Glomerular endothelial cell (primary cell): Measurements from ENCODE around the gene LANCL2. TPM values are rescaled to one million over a fixed set of nuclear protein-coding genes. Genes with fewer than 3 reads are reported as not detected.

Source experiments
- DNase-seq: peaks from one replicate; pipeline ENCODE4 v3.0.0-alpha.2; 2011; ENCODE audit warnings: low read depth, low spot score; ENCODE audit errors: extremely low read depth
- total RNA-seq: library from RNA; depleted of rRNA; stranded (reverse); fragments of >200 nt; gene quantifications from 2 replicates; pipeline ENCODE4 v1.2.3, GENCODE V29; 2015

LANCL2 gene
- total RNA-seq, 1 donor from 2014 or later: 12.9 TPM

DNA sequence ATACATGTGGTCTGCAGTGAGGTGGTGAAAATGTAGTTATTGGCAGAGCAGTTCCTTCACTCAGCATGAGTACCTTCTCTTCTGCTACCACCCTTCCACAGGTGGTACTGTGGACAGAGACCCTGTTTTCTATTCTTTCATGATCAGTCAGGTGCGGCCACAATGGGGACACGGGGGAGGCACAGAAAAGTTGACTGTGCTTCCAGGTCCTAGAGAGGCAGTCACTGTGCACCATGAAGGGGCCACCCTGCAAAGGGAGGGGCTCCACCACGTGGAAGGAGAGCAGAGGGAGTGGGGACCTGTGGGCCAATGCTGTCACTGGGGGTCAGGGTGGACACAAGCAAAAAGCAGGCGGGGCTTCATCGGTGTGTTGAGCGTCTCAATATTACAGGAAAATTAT, 3.6 kb upstream of the LANCL2 start:
- no peak for DNase-seq

DNA sequence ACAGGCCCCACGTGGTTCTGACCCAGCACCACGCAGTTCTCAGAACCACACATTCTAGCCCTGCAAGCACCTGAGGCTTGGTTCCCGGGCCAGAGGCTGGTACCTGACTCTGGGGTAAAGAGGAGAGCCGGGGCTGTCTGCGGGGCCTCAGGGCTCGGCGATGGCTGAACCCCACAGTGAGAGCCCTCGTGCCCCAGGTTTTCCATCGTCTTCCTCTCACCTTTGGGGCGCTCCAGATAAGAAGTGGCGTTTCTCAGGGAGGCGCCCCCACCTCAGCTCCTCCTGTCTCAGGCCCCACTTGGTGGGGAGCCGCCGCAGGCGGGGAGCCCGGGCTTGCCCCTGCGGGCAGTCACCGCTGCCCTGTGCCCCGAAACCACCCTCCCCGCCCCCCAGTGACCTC, 2.2 kb upstream of the LANCL2 start:
- DNase-seq: no peak

DNA sequence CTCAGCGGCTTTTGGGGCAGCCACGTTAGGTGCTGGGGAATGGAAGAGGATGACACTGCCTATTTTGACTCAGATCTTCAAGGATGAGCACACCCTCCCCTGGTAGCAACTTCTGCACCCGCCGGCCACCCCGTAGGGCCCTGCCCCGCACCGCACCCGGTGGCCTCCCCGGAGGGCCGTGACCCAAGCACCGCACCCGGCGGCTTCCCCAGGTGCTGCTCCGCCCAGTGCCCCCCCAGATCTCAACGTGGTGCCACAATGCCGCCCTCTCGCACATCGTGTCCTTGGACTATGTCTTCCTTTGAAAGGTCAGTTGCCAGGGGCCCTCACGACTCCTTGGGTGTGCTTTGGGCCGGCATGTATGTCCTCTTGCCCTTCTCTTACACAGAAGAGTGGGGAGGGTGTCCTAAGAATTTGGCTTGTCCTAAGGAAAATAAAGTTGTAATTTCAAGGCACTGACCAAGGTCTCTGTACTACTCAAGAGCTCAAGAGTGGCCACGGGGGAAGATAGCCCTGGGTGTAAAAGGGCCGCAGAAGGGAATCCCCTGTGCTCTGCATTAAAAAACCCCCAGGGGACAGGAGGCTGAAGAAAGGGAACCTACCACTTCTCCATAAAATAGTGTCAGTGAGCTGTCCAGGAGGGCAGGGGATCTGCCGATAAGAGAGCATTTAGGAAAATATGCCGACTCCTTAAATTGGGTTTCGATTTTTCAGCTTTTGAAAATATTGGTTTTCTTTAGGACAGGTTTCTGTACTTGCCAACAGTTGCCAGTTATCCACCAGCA, 1.6 kb upstream of the LANCL2 start:
- DNase-seq: no peak

DNA sequence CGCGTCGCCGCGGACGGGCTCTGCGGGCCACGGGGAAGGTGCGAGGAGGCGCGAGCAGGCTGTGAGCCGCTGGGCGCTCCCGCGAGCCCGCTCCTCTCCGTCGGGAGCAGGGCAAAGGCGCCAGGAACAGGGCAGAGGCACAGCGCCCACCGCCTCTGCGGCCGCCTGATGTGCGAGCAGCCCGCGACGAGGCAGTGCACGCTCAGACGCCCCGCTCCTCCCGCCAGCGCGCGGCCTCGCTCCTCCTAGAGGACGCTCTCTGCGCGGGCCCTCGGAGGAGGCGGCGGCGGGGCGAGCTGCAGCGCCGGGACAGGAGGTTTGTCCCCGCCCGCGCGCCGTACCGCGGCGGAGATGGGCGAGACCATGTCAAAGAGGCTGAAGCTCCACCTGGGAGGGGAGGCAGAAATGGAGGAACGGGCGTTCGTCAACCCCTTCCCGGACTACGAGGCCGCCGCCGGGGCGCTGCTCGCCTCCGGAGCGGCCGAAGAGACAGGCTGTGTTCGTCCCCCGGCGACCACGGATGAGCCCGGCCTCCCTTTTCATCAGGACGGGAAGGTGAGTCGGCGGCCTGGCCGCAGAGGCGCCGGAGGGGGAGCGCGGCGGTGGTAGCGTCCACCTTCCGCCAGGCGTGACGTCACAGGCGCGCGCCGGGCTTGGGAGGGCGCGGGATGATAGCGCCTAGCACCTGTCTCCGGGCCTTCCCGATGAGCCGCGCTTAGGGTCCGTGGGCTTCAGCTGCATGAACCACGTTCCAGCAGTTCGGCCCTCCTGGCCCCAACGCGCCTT, 731 bp downstream of the LANCL2 start:
- peak; percentile 58 for DNase-seq

DNA sequence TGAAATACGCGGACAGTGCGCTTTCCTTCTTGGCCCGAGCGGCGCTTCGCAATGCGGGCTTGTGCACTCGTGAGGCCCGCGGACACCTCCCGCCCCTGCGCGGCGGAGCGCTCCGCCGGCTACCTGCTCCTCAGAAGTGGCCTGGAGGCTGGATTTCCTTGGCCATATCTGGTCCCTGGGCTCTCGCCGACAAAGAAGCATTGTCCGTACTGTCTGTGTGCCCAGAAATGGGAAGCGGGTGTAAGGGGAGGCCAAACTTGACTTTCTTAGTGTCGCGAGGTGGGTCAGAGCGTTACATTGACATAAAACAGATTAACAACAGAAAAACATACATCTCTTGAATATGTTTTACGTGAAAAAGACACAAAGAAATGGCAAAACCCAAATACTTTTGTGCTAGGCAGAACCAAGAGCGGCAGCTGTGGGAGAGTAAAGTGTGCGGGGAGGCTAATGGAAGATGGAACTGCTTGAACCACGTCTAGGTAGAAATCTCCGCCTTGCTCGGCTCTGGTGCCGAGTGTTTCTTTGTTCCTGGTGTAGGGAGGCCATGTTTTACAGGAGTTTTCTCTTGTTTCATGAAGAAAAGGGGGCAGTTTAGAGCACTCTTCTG, 1.4 kb downstream of the LANCL2 start:
- no peak for DNase-seq

DNA sequence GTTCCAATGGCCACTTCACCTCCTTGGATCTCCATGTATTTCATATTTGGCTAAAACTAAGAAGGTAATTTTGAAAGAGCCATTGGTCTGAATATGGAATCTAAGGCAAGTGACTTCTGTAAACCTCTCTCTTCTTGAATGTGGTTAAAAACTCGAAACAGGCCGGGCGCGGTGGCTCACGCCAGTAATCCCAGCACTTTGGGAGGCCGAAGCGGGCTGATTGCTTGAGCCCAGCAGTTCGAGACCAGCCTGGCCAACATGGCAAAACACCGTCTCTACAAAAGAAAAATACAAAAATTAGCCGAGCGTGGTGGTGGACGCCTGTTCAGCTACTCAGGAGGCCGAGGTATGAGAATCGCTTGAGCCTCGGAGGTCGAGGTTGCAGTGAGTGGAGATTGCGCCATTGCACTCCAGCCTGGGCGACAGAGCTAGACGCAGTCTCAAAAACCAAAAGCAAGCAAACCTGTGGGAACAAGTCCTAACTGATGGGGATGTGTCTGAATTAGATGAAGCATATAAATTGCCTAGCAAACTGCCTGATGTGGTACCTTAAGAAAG, 2.2 kb downstream of the LANCL2 start:
- DNase-seq: no peak

DNA sequence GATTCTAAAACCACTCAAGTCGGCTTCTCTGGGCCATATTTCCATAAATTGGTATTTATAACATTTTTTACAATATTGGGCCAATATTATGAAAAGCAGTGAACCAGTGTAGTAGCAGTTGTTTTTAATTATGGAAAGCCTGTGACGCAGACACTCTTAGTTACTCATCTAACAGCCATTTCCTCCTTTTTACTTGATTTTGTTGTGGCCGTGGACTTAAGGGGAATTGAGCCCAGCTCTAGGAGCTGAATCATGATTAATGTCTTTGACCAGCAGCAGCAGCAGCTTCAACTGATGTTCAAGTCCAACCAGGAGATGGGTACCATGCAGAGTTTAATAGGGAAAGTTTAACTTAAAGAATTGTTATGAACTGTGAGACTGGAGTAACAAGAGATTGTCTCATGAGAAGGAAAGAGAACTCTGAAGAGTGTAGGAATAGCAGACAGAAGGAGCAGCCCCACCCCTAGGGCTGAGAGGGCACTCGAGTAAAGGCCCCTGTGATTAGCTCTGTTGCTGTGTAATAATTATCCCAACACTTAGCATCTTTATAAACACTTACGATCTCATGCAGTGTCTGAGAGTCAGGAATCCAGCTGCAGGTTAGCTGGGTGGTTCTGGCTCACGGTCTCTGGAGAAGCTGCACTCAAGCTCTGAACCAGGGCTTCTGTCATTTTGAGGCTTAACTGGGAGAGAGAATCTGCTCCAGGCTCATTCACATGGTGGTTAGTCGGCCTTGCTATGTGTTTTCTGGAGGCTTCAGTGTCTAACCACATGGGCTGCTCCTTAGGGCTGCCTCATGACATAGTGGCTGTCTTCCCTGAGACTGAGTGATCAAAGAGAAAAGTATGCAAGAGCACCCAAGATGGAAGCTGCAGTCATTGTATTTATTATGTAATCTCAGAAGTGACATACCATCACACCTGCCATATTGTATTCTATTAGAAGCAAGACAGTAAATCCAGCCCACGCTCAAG, 4.6 kb downstream of the LANCL2 start:
- peak; percentile 77 for DNase-seq

DNA sequence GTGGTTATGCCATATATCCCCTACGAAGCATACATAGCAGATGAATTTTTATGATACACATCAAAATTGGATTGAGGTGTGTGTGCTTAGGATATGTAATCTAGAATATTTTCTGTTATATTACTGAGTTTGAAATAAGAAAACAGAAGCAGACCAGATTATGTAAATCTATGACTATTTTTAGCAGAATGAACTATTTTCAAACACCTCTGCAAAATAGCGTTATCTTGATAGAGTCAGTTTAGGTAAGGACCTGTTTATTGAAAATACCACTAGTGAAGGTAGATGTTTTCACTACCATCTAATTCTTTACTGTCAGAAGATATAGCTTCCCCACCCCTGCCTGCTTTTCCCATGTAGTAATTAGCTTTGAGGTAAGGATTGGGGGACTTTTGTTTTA, 9.1 kb downstream of the LANCL2 start:
- no peak for DNase-seq

DNA sequence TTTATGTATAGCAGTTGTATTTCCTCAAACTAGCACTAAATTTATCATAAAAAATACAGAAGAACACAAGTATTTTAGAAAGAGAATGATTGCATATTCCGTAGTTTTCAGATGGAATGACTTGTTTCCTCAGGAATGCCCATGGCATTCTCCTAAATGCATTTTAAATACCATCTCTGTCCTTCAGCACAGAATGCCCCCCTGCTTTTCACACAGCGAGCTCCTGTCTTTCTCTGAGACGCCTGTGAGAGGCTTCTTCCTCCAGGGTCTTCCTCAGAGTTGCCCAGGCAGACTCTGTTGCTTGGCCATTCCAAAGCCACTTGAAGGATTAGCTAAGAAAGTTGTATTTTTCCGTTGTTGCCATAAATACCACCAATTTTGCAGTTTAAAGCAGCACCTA, 10.1 kb downstream of the LANCL2 start:
- DNase-seq: no peak

DNA sequence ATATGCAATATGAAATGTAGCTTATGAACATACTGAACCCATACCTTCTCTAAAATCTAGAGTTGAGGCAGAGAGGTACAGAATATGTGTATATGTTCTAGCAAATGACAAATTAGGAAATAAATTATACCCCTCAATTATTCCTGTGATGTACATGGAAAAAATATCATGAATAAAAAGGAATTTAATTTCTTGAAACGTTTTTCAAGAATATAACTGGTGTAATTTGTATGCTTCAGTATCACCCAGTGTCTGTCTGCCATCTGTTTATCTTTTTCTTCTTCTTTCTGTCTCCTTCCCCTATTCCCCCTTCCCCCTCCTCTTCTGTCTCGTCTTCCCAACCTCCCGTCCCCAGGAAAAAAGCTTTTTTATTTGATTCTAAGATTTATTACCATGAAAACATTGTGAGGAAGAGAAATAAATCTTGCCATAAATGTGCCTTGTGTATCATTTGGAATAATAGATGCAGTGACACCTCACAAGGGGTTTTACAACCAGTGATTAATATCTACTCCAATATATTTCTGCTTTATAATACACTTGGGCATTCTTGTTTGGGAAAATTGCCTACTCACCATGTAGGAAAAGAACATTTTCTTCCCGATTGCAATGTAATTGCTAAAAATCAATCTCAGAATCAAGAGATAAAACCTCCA, 12.2 kb downstream of the LANCL2 start:
- DNase-seq: no peak

DNA sequence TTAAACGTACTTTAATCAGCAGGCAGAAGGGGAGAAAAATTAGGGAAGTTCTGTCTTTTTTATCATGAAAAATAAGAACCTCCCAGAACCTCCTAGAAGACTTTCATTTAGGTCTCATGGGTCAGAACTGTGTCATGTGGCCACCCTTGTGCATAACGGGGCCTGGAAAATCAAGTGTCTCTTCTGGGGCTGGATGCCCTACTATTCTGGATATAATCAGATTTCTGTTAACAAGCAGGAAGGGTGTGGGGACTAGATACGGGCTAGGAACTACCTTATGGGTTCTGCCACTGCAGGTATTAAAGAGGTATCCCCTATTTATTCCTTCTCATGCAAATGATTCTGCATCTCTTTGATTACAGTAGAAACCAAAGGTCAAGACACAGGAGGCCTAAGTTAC, 14.1 kb downstream of the LANCL2 start:
- DNase-seq: no peak

DNA sequence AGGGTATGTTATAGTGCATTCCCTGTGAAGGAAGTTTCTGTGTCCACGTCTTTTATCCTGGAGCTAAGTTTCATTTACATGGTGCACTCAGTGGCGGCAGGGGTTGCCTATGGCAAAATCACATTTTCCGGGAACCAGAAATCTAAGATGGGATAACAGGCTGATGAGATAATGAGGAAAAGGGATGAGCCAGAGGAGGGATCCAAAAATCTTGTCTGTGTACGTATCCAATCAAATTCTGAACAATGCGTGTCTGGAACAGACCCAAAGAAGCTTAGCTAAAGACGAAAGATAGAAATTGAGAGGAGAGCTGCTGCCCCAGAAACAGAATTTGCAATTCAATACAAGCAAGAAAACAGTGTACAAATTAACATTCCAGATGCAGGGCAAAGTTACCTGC, 16.1 kb downstream of the LANCL2 start:
- no peak for DNase-seq

DNA sequence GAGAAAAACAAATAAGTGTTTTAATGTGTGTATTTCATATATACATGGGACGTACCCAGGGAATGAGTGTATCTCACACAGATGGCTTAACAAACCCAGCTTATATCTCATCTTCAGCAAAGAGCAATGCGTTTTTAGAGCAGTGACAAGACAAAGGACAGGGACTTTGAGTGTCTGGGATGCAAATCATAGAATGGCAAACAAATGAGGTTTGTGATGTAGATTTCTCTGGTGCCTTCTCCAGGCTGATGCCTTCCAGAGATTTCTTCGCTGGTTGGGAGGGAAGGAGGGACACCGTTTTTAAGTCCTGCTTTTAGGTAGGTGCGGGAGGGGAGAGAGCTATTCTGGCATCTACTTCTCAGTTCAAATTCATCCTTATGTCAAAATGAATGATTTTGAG, 16.6 kb downstream of the LANCL2 start:
- DNase-seq: no peak

DNA sequence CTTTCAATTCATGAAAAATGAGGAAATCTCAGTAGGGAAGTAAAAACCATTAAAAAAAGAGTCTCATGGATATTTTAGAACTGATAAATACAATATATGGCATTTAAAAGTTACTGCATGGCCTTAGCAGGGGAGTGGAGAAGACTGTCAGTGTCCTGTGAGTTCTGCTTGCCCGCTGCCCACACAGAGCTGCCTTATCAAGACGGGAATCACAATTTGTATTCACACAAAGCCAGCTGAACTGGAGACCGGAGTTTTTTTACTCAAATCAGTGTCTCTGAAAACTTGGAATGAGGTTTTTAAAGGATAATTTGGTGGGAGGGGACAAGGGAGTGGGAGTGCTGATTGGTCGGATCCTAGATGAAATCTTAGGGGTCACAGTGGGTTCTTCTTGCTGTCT, 17.1 kb downstream of the LANCL2 start:
- no peak for DNase-seq

DNA sequence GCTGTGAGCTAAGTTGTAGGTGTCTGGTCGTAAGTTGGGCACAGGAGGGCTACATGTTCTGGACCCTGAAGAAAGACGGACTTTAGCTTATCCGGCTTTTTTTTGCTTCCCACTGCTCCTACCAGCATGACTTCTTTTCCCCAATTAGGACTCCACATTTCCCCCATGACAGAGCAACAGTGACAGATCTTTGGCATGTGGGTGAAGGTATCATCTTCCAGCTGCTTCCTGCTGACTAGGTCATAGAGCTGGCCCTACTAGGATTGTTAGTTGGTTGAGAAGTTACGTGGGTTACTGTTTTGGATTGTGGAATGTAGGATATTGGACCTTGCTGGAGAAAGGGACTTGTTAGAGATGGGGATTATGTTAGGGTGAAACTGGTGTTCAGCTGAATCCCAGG, 21.4 kb downstream of the LANCL2 start:
- no peak for DNase-seq

DNA sequence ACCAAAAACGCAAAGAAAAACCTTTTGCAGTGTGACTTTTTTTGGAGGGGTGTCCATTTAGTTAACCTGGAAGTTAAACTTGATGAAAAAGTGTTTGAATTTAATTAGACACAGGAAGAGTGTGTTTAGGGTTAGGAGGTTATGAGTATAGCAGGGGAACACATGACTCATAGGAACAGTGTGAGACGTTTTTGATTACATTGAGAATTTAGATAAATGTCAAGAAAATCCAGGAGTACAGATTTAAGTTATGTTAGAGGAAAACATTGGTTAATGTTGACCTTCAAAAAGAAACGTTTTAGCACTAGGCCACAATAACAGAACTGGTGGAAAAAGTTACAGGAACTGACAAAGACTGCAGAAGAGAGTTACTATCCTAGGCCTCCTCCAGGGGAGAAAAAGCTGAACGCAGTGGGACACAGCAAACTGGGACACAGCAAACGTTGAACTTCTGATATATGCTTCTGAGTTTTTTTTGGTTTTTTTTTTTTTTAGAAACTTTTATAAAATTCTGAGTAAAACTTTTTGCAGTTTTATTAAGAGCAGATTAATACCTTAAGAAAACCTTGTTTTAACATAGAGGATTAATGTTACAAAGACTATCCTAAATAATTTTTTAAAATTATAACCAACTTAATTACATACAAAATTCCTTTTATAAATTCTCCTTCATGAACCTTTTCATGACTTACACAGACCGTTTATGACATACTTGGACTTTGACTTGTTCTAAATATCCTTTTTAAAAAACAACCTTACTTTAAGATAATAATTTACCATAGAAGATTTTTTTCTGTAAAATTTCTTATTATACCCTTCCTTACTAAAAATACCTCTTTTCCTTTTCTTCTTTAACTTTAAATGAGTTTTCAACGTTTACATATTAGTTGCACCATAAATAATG, 22.2 kb downstream of the LANCL2 start:
- no peak for DNase-seq

DNA sequence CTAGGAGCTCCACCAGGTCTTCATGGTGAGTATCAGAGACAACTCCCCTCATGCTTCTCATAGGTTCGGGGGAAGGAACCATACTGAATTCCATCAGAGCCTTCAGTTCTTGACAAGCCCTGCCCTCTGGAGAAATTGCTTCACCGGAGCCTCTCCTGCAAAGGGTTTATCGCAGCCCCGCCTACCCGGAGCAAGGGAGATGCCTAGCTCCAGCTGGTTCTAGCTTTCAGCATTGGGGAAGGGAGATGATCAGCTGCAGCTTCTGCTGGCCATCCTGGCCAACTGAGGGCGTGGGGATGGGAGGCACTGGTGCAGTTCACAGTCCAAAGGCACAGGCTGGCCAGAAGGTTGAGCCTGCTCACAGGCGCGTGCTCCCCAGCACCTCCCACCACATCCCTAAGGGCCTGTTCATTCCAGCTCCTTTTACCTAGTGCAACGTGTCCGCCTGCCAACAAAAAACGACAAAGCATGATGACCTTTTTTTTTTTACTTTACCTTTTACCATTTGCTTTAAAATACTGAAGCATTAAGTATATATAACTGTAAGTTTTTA, 31.2 kb downstream of the LANCL2 start:
- no peak for DNase-seq

DNA sequence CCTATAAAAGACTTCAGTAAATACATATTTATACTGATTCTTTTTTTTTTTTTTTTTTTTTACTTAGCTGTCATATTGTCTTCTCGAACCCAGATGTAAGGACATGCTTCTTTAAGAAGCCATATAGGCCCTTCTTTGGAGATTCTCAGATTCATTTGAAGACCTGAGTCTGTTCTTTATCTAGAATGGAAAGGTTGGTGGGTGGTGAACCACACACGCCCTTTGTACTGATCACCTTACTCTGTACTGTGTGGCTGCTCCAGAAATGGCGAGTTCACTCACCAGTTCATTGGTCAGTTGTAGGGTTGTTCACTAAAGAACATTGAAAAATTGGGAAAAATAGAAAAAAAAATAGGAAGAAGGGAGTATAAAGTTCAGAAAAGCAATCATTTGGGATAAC, 32.5 kb downstream of the LANCL2 start:
- DNase-seq: no peak

DNA sequence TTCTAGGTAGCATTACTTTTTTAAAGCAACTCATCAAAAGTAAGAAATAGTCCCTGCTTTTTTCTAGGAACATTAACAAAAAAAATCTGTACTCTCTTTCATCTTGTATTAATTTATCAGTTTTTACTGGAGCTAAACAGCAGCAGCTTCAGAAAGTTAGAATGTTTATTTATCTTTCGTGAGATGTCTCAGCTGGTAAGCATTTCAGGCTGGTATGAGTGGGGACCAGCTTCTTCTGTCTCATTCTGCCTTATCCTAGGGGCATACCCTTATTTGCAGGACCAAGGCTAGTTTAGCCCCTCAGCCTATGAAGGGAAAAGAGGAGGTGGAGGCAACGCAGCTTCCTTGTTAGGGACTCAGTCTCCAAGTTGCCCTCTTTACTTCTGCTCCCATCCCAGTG, 35.1 kb downstream of the LANCL2 start:
- DNase-seq: no peak
